HG02943 (cell line): ENCODE measurements around the gene CDH4.

Source experiments
- ATAC-seq: cut with Tn5 transposase; IDR thresholded peaks from one replicate; pipeline ENCODE4 v1.9.1; 2021; ENCODE audit warnings: mild to moderate bottlenecking, low read depth, moderate library complexity; ENCODE audit not compliant: unreplicated experiment

CDH4 gene

DNA sequence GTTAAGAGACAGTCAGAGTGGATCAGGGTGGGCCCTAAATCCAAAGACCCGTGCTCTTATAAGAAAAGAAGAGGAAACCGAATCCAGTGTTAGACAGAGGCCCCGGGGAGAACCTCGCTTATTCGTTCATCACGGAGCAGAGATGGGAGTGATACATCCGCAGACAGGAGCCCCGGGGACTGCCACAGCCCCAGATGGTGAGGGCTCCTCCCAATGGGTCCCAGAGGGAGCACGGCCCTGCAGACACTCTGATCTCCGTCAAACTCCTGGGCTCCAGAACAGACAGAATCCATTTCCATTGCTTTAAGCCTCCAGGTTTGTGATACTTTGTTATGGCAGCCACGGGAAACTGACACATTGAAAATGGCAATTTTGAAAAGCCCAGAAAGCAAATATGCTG is 47.0 kb downstream of the CDH4 start:
- ATAC-seq = no peak

DNA sequence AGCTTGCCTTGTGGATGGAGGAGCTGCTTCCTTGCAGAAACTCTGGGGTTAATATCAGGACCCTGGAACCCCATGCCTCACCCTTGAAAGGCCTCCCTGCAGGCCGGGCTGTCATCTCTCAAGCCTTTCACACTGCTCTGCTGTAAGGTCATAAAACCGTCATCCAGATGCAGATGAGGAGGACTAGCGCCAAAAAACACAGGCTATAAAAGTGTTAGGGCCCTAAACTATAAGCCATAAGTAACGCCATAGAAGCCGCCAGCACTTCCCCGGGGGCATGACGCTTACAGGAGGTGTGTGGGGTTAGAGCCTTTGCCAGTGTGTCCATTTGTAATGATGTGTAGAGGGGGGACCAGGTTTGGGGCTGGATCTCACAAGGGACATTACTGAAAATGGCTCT is 47.6 kb downstream of the CDH4 start:
- ATAC-seq = no peak

DNA sequence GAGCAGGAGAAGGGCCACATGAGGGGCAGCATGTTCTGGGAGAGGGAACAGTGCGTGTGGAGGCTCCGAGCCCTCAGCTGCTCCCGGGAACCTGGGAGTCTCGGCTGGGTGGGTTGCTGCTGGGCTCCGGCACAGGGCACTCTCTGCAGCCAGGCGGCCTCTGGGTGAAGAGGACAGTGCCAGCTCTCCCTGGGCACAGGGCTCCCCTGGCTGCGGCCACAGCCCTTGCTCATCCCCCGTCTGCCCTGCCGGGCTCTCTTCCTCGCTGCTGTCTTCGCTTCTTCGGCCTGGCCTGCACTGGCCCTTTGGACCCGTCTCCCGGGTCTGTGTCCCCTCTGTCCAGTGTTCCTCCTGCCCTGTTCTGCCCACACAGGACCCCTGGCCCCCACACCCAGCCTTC is 48.2 kb downstream of the CDH4 start:
- no peak for ATAC-seq

DNA sequence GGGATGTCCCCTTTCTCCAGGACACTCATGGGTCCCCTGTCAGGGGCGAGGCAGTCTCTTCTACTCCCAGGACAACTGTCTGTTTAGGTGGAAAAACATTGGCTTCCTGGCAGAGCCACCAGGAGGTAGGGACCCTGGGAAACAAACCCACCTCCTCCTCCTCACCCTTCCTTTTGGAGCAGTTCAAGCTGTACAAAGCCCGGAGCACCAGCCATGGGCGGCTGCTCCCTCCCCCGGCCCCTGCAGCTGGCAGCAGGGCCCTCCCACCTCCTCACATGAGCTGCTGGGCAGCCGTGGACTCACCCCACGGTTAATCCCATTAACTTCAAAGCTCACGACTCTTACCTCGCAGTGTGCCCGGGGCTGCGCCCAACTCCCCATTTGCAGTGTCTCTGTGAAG is 48.6 kb downstream of the CDH4 start:
- no peak for ATAC-seq

DNA sequence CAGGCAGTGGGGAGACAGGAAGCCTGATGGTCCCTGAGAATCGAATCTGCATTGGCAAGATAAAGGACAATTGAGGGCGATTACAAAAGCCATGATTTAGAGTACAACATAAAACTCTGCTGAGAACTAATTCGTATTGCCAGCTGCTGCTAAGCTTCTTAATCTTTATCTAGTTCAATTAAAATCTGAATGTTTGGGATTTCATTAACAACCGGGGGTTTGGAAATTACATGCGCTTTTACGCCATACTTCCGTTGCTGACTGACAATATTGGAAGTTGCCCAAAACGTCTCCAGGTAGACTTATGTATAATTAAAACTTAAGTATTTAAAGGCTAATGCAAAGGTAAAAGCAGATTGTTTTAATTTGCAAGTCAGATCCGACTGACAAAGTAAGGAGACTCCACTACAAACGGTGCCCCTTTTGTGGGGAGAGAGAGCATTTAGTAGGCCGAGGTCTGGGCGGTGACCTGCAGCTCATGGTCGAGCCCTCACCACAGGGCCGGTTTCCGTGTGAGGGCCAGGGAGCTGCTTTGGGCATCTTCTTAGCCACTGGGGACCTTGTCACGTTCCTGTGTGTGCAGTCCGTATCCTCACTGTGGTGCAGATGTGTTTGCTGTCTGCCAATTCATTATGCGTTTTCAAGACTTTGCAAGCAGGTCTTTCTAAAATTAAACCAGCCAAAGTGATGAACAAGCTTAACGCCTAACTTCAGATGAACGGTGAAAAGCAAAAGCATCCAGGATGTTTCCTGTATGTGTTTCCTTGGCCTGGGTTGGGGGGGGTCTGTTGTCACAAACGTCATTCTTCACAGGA is 49.9 kb downstream of the CDH4 start:
- no peak for ATAC-seq

DNA sequence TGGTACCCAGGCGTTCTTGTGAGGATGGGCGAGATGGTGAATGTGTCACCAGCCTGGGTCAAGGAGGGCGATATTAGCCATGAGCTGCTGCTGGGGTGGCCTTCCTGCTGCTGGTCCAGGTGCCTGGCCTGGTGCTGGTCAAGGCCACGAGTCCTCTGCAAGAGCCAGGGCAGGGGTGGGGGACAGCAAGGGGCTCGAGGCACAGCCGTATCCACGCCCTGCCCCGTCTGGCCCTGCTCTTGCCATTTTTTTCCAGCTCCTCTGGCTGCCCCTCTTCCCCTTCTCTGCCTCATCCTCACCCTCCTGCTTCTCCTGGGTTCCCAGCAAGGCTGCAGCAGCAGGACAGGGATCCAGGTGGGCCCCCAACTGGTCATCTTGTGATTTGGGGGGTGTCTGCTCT is 51.2 kb downstream of the CDH4 start:
- ATAC-seq = no peak

DNA sequence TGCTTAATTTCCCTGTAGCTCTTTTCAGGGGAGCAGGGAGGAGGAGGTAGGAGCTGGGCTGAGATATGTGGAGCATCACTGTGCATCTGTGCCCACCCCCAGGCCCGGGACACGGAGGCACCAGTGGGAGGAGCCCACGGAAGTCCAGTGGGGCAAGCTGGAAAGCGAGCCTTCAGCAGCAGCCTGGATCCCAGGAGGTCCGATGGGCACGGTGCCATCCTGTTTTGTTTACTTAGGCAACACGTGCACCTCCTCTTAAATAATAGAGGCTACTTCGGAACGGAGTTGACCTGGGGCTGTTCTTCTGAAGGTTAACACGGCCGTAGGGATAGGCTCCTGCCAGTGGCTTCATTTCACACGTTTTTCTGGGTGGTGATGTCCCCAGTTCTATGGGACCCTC is 51.6 kb downstream of the CDH4 start:
- no peak for ATAC-seq

DNA sequence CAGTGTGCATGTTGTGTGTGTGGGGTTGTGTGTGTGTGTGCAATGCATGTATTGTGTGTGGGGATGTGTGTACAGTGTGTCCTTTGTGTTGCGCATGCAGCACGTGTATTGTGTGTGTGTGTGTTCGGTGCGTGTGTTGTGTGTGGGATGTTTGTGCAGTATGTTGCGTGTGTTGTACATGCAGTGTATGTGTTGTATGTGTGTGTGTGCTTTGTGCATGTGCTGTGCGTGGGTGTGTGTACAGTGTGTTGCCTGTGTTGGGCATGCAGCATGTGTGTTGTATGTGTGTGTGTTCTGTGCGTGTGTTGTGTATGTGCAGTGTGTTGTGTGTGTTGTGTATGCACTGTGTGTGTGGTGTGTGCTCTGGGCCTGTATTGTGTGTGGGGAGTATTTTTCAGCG is 52.7 kb downstream of the CDH4 start:
- no peak for ATAC-seq

DNA sequence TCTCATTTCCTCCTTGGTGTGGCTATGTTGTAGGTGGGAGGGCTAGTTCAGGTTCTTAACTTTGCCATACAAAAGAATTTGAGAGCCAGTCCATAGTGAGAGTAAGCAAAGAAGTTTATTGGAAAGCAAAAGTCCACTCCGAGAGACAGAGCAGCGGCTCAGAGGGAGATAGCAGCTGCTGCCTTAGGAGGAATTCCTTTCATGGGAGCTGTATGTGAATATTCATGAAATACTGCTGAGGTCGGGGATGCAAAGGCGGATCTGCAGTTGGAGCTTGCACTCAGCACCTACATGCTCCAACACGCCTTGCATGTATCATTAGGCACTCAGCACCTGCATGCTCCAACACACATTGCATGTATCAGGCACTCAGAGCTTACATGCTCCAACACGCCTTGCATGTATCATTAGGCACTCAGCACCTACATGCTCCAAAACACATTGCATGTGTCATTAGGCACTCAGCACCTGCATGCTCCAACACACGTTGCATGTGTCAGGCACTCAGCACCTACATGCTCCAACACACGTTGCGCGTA is 54.9 kb downstream of the CDH4 start:
- ATAC-seq = no peak

DNA sequence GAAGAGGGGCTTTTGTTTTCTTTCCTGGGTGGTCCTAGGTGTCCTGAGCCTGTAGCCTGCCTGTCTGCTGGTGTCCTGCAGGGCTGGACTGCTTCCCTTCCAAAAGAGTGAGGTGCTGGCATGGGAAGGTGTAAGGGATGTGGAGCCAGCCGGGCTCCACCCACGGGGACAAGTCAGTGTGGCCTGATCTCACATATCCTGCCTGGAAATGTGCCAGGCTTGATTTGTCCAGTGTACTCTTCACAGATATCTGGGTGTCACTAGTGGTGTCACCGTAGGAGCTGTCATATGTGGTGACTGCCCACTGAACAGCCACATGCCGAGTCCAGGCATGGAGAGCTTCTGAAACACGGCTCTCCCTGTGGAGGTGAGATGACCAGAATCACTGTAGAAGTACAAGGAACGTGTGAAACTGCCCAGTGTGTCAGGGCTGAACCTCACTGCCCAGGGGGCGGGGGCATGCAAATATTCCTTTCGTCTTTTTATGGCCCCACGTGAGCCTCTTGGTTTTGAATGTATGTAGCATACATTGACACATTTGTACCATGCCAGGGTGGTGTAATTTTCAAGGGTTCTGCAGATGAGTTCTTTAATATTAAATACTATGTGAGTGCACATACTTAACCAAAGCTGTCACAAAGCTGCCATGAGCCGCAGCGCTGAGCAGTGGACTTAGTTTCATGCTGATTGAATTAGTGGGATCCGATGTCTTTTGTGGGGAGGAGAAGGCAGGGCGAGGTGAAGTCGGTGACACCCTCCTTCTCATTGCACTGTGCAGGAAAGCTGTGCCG is 55.8 kb downstream of the CDH4 start:
- no peak for ATAC-seq

DNA sequence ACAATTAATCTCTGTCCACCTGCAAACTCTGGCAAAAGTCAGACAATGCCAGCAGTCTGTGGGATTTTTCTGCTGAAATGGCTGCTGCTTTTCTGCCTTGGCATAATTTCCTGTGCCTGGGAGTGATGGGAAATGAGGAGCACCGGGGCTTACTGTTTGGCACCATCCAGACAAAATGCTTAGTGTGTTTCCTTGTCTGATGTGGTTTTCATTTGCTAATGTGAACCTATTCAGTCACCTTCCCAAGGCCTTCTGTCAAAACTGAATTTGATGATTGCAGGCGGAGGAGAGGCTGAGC is 56.4 kb downstream of the CDH4 start:
- no peak for ATAC-seq

DNA sequence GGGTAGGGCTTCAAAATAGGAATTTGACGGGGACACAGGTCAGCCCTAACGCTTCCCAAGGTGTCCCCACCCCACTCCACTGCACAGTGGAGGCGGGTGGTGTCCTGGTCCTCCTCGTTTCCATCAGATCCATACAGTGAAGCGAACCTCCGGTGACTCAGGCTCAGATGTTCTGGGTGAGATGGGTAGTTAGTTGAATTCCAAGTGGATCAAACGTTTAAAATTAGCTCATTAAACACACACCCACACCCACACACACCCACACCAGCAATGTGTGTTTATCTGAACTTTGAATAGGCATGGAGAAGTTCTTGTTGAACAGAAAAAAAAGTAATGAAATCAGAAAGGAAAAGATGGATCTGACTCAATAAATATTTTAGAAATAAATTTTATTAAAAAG is 58.9 kb downstream of the CDH4 start:
- ATAC-seq = no peak

DNA sequence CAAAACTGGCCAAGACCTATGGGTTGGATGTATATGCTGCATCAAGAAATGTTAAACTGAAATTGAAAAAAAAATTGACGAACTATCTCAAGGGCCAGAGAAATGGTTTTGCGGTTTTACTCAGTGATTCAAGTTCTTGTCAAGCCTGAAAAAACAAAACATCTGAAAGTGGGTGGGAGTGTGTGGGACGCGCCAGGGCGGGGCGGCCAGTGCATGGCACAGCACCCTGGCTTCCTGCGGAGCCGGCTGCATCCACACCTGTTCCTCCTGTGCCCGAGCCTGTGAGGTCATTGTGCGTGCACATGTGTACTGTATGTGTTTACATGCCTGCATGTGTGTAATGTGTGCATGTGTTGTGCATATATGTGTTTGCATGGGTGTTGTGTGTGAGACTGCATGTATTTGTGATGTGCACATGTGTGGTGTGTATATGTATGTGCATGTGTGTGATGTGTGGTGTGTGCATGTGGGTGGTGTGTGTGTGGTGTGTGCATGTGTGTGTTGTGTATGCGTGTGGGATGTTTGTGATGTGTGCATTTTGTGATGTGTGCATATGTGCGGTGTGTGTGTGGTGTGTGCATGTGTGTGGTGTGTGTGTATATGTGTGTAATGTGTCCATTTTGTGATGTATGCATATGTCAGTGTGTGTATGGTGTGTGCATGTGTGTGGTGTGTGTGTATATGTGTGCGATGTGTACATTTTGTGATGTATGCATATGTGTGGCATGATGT is 59.8 kb downstream of the CDH4 start:
- no peak for ATAC-seq

DNA sequence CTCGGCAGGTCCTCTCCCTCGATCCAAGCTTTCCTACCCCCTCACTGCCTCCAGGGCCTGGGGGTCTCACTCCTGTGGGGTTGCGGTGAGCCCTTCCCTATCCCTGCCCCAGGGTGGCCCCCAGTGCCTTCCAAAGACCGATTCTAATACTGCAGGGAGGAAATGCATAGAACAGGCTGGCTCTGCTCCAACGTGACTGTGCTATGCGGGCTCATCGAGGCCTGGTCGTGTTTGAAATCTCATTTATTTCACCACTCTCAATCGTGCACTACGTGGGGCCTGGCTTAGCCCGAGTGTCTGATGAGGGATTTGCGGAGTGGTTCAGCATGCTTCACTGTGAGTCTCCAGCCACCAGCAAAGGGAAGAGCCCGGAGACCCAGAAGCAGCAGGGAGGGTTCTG is 60.9 kb downstream of the CDH4 start:
- ATAC-seq = no peak

DNA sequence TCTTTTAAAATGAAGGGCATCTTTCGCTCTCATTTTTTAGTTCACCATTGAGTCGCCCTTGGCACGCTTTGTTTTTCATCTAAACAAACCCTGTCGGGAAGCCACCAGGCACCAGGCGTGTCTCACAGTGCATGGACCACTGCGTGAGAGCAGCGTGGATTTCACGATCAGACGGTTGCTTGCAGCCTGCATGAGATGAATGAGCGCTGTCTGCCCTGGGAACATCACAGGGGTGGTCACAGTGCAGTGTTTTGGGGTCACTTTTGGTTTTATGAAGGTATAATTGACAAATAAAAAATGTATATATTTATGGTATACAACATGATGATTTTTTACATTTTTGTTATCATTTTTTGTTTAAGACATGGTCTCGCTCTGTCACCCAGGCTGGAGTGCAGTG is 61.3 kb downstream of the CDH4 start:
- ATAC-seq = no peak

DNA sequence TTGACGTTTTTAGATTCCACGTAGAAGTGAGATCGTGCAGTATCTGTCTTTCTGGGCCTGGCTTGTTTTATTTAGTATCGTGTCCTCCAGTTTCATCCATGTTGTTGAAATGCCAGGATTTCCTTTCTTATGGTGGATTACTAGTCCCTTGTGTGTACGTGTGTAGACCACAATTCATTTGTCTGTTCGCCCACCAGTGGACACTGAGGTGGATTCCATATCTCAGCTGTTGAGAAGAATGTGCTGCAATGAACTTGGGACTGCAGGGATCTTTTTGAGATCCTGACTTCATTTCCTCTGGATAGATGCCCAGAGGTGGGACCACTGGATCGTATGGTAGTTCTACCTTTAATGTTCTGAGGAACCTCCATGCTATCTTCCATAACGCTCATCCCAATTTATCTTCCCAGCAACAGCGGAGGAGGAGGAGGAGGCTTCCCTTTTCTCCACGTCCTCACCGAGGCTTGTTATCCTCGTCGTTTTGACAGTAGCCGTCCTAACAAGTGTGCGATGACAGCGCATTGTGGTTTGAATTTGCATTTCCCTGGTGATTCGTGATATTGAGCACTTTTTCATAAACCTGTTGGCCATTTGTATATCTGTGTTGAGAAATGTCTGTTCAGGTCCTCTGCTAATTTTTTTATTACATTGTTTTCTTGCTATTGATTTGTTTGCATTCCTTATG is 62.4 kb downstream of the CDH4 start:
- no peak for ATAC-seq

DNA sequence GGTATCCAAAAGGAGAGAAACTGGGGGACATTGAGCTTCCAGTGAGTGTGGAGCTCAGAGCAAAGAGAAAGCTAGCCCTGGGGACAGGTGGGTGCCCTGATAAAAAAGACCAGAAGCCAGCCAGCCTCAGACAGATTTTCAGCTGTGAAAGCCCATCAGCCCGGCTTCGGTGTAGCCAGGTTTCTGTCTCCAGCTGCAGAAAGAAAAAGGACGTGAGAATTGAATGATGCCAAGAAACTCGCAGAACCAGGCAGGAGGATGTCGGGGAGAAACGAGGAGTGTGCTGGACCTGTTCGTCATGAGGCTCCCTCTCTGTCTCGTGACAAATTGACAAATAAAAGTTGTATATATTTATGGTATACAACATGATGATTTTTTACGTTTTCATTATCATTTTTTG is 63.3 kb downstream of the CDH4 start:
- ATAC-seq = no peak

DNA sequence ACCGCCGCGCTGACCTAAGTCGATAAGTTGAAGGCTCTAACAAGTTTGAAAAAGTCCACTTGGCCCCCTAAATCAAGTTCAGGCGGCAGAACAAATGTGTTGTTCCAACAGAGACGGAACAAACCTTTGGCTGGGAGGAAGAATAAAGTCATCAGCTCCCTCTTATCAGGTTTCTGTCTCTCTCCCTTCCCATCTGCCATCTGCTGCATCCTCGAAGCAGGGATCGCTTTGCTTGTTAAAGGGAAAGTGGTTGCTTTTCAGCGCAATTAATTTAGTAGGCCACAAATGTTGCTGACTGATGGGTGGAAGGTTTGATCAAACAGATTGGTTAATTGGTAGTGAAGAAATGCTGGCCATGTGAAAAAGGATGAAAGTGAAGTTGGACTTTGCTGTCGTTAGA is 64.3 kb downstream of the CDH4 start:
- no peak for ATAC-seq

DNA sequence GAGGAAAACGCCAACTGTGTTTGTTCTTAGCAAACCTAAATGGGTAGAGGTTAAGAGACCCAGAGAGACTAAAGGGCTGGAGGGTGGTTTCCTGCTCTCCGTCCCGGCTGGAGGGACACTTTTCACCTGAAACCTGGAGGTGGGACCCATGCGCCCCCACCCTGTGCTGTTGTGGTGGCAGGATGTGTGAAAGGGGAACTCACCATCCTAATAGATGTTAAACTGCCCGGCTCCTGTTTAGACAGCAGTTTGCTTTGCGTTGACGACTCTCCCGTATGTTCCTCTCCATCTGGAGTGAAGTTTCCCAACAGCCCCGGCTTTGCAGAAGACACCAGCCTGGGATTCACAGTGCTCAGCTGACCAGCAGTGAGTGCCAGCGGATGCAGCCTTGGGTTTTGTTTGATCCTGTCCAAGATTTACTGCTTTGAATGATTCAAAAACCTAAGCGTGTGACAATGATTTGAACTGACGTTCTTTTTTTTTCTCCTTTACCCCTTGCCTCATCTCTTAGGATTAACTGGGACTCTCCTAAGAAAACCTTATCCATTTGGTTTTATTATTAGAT is 66.0 kb downstream of the CDH4 start:
- ATAC-seq = no peak

DNA sequence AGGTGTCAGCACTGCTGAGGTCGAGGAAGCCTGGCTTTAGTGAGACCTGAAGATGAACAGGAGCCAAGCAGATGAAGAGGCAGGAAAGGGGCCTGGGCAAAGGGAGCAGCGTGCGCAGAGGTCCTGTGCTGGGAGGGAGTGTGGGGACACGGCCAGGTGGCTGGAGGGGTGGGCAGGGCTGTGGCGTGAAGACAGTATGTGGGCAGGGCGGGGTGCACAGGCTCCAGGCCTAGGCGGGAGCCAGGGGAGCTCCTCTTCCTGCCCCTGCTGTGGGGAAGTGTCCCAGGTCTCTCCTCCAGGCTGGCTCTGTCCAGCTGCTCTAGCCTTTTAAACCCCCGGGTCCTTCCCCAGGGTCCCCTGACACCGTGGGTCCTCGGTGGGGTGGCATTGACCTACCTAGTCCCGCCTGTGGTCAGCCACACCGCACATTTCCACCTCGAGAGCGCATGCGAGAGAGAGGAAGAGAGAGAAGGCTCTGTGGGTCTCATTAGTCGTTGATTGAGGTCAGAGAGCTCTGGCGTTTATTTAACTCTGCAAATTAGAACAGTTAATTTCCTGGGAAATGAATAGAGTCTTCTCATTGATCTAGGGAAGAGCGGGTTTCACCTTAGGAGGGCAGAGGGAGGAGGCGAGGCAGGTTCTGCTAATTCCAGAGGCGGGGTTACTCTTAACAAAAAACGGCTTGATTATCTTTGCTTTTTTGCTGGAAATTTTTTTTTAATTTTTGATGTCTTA is 68.8 kb downstream of the CDH4 start:
- ATAC-seq = no peak
